ENCODE results near the gene HMGXB4. TPM values are rescaled to one million over a fixed set of nuclear protein-coding genes. Genes with fewer than 3 reads are reported as not detected.
A peak's percentile ranks its signal among the peaks of the same experiment; 100 is the strongest.

Gene HMGXB4
- total RNA-seq, 1 experiment from 2014 or later: 7.0 TPM

DNA sequence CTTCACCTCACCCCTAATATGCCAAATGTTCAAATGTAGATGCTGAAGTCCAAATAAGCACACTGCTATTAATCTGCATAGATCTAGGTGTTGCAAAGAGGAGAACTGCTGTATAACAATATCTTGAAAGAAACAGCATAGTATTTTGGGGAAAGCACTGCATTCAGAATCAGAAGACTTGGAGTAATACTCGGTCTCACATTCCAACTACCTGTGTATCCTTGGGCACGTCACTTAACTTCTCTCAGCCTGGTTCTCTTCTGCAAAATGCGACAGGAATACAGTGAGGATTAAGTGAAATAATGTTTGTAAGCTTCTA is 332 bp upstream of the HMGXB4 start:
- no peak for DNase-seq (ENCODE audit: low spot score)

DNA sequence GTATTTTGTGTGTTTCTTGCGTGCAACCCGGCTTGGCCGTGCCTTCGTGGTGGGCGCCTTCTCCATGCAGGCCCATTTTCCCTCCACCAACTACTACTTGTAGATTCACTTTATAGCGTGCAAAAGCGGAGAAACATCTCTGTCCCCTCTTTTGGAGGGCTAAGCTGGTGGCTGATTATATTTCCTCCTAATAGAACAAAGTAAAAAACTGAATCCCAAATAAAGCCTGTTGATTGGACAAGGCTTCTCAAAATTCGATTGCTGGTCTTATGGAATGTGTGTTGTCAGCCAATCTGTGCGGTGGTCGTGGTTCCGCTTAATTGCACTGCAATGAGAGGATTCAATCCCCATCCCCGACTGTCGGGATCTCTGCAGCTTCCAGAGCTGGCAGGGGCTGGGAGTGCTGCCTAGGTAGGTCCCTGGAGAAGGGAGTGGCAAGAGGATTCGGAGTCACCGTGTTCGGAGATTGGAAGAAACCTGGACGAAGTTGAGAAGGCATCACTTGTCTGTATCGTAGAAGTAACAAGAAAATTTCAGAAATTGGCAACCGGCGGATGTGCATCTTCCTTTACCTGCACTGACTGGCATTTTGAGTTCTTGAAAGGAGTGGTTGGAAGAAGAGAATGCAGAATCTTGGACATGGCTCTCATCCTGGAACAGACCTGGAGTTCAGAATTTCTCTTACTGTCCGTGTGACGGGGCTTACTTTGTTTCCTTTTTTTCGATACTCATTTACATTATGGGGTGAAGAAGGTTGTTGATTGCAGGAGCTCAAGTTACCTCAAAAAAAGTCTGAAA is 1.1 kb downstream of the HMGXB4 start:
- DNase-seq (ENCODE audit: low spot score): peak; percentile 1

DNA sequence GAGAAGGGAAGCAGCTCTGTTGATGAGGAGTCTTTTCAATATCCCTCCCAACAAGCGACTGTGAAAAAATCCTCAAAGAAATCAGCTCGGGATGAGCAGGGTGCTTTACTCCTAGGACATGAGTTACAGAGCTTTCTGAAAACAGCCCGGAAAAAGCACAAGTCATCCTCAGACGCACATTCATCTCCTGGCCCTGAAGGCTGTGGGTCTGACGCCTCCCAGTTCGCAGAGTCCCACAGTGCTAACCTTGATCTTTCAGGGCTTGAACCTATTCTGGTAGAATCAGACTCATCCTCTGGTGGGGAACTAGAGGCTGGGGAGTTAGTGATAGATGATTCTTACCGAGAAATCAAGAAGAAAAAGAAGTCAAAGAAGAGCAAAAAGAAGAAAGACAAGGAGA is 7.7 kb downstream of the HMGXB4 start:
- DNase-seq (ENCODE audit: low spot score): no peak

DNA sequence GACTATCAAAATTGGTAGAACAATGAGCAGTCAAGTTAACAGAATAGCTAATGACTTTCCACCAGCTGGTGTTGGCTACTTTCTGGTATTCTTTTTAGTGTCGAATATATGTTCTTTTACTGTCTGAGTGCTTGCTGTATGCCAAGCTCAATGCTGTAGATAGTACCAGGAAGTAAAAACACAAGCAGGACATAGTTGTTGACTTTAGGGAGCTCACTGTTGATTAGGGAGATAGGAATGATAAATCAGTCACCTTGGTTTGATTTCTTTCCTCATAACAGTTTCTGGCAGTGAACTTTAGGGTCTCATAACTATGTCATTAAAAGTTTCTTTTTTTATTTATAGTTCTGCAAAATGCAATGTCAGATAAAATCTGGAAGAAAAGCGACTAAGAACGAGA is 9.0 kb downstream of the HMGXB4 start:
- peak; percentile 35 for DNase-seq (ENCODE audit: low spot score)

DNA sequence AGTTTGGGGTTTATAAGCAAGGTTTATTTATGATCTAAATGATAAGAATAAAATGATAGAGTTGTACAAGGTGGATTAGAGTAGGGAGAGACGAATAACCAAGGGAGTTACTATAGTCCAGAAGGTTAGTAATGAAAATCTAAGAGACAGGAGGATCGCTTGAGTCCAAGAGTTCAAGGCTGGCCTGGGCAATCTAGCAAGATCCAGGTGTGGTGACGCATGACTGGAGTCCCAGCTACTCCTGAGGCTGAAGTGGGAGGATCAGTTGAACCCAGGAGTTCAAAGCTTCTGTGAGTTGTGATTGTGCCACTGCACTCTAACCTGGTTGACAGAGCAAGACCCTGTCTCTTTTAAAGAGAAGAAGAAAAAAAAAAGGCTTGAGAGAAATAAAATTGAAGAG is 12.3 kb downstream of the HMGXB4 start:
- no peak for DNase-seq (ENCODE audit: low spot score)

DNA sequence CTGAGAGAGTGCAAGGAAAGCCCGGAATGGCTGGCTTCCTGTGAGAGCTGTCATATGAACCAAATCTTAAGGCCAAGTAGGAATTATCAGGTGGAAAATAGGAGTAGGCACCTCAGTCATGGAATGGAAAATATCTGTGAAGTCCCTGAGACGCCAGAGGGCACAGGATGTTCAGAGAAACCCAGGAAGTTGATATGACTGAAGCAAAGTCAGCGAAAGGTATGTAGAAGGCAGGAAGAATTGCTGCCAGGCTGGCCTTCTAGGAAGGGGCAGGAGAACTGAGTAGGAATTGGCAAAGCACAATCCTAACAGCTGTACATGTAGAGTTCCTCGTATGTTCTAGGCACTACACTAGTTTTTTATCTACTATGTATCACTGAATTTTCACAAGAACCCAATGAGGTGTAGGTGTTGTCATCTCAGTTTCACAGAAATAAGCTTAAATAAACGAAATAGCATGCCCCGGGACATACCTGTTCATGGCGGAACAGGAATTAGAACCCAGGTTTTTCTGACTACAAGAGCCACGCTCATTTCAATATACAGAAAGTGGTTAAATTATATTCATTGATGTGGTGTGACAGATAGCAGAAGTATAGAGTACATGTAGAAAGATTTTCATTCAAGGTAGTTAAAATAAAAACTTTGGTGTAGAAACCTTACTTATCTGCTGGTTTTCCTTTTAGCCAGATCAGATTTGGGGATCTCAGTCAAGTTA is 17.0 kb downstream of the HMGXB4 start:
- DNase-seq (ENCODE audit: low spot score): no peak

DNA sequence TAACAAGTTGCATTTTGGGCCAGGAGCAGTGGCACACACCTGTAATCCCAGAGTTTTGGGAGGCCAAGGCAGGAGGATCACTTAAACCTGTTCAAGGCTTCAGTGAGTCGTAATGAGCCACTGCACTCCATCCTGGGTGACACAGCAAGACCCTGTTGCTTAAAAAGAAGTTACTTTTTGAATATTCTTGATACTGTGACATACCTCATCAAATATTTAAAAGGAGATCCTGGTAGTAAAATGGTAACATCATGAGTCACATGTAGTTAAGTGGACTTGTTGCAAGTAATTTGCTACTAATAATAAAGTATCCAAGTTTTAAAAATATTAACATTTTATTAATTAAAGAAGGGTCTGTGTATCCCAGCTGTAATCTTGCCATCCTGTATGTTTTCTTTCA is 18.3 kb downstream of the HMGXB4 start:
- DNase-seq (ENCODE audit: low spot score): no peak

DNA sequence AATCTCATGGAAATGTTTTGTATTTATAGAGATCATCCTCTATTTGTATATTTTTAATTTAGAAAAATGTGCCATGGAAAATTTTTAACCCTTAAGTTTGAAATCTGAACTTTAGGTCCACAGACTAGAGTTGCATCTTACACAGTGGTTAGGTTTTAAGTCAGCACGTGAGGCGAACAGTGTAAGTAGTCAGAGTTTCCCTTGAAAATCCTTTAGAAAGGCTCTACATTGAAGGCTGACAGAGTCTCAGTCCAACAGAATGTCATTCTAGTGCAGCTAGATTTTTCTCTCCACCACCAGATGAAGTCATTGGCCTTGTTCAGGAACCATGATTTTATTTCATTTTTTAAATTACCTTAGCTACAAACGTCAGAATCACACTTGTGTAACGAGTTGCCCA is 18.7 kb downstream of the HMGXB4 start:
- DNase-seq (ENCODE audit: low spot score): no peak

DNA sequence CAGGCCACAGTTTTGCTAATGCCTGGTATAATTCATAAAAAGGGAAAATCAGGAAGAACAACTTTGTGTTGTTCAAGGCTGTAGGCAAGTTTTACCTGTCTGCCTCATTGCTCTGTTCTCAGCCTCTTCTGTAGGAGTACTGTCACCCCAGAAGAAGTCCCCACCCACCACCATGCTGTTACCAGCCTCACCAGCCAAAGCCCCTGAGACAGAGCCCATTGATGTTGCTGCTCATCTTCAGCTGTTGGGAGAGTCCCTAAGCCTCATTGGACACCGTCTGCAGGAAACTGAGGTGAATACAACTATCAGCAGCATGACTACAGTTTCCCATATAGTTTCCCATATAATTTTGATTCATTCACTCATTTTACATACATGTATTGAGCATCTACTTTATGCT is 30.8 kb downstream of the HMGXB4 start:
- no peak for DNase-seq (ENCODE audit: low spot score)

DNA sequence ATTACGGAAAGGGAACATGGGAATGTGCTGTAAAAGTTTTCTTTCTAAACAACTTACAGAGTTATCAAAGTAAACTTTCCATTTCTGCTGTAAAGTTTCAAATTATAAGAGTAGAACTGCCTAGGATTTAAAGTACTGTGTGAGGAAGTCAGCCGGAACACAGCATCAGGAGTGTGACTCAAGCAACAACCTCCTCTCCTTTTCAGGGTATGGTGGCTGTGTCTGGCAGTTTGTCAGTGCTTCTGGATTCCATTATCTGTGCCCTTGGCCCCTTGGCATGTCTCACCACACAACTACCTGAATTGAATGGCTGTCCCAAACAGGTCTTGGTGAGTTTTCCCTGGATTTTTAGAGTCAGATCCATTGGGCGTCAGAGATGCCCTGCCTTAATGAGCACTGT is 35.5 kb downstream of the HMGXB4 start:
- DNase-seq (ENCODE audit: low spot score): no peak

DNA sequence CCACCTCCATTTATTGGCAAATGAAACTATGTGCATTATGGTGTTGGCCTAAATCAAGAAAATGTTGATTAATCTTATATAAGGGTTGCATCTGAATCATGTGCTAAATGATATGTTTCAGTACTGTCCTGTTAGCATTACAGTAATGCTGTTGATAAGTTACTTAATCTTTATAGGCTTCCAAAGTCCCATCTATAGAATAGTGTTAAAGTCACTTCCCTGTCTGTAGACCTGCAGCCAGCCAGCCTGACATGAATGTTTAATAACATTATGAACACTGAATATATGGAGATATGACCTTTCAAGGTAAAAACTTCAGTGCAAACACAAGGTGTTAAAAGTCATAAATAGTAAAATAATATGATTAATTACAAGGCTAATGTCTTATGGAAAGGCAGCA is 38.8 kb downstream of the HMGXB4 start:
- DNase-seq (ENCODE audit: low spot score): no peak

DNA sequence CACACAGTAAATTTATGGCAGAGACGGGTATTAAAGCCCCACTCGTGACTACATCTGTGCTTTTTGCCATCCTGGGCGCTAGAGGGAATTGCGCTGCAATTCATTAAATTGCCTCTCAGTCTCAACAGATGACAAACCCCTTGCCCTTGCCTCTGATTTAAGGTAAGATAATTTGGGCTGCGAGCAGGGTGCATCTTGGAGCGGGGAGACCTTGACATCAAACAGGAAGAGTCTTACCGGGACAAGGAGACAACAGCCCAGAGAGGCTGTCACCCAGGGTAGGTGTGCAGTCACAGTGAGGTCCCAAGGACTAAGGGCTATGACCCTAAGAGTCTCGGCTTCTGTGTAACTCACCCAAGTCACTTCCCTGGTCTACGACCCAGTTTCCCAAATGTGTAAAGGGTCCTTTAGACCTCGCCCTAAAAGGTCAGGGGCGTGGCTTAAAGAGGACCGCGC is 42.0 kb downstream of the HMGXB4 start:
- no peak for DNase-seq (ENCODE audit: low spot score)

DNA sequence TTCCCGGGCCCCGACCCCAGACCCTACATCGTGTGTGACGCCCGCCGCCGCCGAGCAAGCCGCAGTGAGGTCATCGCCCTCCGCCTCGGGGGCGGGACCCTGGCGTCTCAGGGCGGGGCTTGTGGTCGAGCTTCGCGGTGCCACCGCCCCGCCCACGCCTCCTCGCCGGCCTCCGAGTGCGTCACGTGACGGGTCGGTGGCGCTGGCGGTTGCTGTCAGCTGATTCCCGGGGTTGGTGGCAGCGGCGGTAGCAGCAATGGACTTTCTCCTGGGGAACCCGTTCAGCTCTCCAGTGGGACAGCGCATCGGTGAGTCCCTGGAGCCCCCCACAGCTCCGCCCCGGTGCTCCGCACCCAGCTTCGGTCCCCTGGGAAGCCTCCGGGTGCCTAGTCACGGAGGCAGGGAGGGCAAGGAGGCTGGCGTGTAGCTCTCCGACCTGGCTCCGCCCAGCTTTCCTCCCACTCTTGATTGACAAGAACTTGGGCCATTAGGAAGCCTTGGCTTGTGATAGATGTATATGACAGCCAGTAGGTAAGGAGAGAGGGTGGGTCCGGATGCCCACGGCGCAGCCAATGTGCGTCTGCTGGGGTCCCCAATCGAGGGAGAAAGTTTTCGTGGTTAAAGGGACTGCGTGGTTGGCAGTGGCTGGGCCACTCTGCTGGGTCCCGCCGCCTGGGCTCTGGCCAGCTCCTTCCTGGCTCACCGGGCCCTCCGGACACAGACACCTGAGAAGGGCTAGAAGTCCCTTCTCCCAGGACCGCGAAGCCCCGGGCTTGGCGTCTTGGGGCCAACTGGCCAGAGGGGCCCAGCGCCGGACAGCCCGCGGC is 42.6 kb downstream of the HMGXB4 start, which contains the start of gene TOM1:
Gene TOM1, plus strand, starts transcription at position 222 of the 827 bp plus-strand sequence. Its CDS starts 35 bp downstream, at position 257.
- peak; percentile 96 for DNase-seq (ENCODE audit: low spot score)

DNA sequence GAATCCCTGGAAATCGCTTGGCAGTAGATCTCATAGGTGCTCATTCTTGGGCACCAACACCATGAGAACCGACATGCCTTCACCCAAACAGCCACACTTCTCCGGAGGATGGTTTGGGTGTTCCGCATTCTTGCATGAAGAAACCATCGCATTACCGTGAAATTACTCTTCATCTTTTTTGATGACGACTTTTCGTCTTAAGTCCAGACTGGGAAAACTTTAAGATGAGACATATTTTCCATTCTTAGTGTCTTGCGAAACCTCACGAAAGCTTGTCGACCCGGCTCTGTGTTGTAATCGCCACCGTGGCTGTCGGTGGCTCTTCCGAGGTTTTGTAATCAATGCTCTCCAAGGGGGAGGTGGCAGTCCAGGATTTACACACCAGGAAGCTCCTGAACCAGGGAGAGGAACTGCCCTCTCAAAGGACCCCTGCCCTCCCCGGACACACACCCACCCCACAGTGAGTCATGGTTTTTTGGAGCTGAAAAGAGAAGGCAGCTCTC is 44.1 kb downstream of the HMGXB4 start:
- peak; percentile 60 for DNase-seq (ENCODE audit: low spot score)

DNA sequence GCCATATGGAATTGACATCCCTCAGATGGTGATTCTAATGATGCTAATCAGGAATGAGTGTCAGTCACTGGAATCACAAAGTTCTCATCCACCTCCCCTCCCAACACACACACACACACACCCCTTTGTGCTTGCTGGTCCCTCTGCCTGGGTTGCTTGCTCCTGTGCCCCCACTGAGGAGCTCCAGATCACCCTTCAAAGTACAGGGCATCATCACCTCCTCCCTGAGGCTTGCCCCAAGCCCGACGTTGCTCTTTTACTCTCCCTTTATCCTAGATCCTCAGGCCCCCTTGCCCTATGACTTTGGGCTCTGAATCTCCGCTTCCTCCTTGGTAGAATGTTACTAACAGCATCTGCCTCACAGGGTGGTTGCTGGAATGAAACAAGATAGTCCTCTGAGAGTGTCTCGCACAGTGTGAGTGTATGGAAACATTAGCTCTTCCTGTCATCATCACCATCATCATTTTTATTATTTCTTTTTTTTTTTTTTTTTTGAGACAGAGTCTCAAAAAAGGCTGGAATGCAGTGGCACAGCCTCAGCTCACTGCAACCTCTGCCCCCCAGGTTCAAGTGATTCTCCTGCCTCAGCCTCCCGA is 45.8 kb downstream of the HMGXB4 start:
- DNase-seq (ENCODE audit: low spot score): no peak

DNA sequence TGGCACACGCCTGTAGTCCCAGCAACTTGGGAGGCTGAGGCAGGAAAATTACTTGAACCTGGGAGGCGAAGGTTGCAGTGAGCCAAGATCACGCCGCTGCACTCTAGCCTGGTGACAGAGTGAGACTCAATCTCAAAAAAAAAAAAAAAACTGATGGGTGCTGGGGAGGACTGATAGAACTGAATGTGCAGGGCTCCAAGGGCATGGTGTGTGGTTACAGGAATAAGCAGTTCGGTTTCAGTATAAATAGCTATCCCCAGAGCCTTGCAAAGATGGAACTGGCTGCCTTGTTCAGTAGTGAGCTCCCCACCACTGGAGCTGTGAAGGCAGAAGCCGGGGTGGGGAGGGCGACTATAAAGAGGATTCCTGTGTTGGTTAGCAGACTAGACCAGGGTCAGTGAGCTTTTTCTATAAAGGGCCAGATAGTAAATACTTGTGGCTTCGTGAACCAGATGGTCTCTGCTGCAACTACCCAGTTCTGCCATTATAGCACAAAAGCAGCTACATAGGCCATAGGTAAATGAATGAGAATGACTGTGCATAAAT is 48.3 kb downstream of the HMGXB4 start:
- DNase-seq (ENCODE audit: low spot score): no peak

DNA sequence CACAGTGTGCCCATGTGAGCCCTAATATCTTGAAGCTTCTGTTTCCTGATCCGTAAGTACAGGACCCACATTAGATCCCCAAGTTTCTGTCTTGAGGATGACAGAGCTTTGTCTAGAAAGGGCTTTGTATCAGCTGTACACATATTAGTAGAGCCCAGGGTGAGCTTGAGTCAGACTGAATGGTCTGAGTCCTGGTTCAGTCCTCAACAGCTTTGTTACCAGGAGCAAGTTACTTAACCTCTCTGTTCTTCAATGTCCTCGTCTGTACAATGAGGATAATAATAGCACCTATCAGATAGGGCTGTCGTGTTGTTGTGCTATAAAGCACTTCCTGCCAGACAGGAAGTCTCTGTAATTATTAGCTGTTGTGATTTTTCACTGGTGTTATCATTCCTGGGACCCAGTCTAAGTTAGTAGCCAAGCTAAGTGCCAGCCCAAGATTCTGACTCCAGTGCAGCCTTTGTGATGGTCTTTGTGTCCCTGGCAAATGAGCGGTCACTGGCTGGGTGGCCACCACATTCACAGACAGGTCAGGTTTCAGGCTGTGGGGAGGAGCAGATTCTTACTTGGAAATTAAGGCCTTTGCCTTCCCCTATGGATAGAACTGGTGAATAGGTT is 49.2 kb downstream of the HMGXB4 start:
- DNase-seq (ENCODE audit: low spot score): no peak

DNA sequence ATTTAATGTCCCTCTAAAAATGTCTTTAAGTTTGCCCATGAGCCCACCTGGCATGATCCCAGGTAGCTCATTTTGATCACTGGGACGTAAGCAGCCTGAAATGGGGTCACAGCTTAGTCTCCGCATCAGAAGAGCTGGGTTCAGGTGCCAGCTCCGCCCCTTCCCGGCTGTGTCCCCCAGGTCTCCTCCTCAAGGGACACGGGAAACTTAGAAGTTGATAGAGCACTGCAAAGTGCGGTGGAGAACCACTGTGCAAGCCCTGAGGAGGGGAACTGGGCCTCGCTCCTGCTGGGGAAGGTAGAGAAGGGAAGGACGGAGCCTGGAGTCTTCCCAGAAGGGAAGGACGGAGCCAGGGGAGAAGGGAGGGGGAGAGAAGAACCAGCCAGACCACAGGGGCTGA is 50.1 kb downstream of the HMGXB4 start:
- no peak for DNase-seq (ENCODE audit: low spot score)

DNA sequence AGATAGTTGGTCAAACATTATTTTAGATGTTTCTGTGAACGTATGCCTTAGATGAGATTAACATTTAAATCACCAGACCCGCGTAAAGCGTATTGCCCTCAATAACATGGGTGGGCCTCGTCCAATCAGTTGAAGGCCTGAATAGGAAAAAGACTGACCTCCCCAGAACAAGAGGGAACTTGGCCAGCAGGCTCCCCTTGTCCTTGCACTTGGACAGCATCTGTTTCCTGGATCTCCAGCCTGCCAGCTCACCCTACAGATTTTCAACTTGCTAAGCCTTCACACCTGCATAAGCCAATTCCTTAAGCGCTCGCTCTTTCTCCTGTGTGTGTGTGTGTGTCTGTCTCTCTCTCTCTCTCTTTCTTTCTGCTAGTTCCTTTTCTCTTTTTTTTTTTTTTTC is 50.6 kb downstream of the HMGXB4 start:
- DNase-seq (ENCODE audit: low spot score): no peak

DNA sequence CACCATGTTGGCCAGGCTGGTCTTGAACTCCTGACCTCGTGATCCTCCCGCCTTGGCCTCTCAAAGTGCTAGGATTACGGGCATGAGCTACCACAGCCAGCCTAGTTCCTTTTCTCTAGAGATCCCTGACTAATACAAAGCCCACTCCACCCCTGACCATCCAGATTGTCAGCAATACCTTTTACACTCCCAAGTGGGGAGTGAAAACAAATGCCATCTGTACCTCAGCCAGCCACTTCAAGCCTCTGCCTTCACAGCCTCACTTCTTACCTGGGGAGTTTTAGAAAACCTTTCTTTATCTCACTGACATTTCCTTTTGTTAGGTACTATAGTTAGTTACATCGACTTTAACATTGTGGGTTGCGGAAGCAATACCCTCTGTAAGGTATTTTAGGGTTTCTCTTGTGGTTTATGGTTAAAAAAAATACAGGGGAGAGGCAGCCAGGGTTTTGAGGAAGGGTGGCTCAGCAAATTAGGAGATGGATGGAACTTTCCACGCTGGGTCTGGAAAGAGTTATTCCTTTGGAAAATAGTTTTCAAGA is 51.3 kb downstream of the HMGXB4 start:
- DNase-seq (ENCODE audit: low spot score): no peak

All from HT-29 (cell line).